Brain pericyte (primary cell): ENCODE data around the gene MPP2.
"Not testable (repeated sequence)": the region's sequence is repeated elsewhere in the genome, so short reads cannot be mapped to it uniquely, and the experiment has no call there.

Source experiments
- DNase-seq: peaks from one replicate; pipeline ENCODE4 v3.0.0-alpha.2; 2012; ENCODE audit warnings: low read depth, low spot score

The MPP2 gene

GRCh38 chr17:43846963-43847371 is 60.4 kb downstream of the MPP2 start, which contains the start of gene CD300LG:
Gene CD300LG, plus strand, starts transcription at chr17:43847176. Its CDS starts 41 bp downstream, at chr17:43847217.
- no peak for DNase-seq

DNA sequence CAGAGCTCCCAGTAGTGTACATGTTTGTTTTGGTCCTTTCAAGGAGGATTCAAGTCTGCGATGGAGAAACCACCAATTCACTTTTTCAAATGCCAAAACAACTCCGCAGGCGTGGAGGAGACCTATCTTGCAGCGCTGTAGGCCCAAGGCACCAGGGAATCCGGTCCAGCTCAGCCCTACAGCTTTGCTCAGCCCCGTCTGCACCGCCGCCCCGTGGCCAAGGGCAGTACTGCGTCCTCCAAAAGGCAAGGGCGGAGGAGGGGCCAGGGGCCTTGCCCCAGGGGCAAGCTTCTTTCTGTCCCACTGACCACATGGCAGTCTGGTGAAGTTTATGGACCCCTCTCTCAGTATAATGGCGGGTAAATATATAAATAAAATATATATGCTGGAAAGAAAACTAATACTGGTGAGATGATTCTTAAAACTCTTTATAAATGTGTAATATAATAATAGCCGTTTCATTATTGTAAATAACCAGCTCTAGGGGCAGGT is 61.1 kb downstream of the MPP2 start:
- DNase-seq, result peak; percentile 15

DNA sequence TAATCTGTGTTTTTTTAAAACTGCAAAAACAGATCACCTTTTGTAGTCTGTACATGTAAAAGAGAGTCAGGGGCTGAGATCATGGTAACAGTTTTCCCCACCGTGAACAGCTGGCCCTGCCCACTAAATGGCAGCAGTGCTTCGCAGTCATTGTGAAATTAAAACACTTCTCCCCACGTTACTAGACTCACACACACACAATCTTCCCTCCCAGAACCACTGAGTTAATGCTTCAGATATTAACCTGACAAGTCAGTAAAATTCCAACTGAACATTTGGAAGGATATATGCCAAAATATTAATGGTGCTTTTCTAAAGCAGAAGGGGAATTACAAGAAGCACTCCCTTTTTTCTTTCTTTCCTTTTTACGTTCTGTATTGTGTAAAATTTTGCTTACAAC is 61.6 kb downstream of the MPP2 start:
- no peak for DNase-seq

GRCh38 chr17:43844241-43844640 is 63.1 kb downstream of the MPP2 start:
- DNase-seq, result no peak

GRCh38 chr17:43842975-43843325 is 64.4 kb downstream of the MPP2 start:
- no peak for DNase-seq

GRCh38 chr17:43842091-43842974 is 65.0 kb downstream of the MPP2 start:
- DNase-seq, result not testable (repeated sequence)

GRCh38 chr17:43841282-43841681 is 66.1 kb downstream of the MPP2 start:
- no peak for DNase-seq

DNA sequence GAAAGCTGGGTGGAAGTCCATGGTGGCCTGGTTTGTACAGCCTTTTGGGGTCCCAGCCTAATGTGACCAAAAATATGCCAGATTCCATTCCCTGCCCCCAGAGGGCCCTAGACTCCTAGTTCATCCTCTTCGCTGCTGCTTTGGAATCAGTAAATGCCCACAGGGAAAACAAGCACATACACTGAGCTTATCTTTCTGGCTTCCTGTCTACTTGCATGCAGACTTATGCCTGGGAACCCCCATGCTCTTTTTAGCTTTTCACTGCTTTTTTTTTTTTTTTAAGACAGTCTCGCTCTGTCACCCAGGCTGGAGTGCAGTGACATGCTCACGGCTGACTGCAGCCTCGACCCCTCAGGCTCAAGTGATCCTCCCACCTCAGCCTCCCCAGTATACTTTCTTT is 66.5 kb downstream of the MPP2 start:
- no peak for DNase-seq

- DNase-seq, result no peak
These were observed 67.6 kb downstream of the MPP2 start for GRCh38 chr17:43839670-43840108.

- DNase-seq, result no peak
These were observed 73.2 kb downstream of the MPP2 start for GRCh38 chr17:43834106-43834505.

- DNase-seq, result no peak
These were observed 74.1 kb downstream of the MPP2 start, which contains the start of gene MPP3 for GRCh38 chr17:43832976-43833829. Gene MPP3, minus strand, starts transcription at chr17:43833146. Its CDS starts 1,240 bp downstream, at chr17:43831906.

GRCh38 chr17:43832168-43832975 is 75.0 kb downstream of the MPP2 start:
- DNase-seq, result no peak

- DNase-seq, result no peak
These were observed 75.7 kb downstream of the MPP2 start for GRCh38 chr17:43831633-43832032.

GRCh38 chr17:43830510-43831140 is 76.7 kb downstream of the MPP2 start:
- no peak for DNase-seq

GRCh38 chr17:43829738-43830137 is 77.6 kb downstream of the MPP2 start:
- DNase-seq, result no peak

DNA sequence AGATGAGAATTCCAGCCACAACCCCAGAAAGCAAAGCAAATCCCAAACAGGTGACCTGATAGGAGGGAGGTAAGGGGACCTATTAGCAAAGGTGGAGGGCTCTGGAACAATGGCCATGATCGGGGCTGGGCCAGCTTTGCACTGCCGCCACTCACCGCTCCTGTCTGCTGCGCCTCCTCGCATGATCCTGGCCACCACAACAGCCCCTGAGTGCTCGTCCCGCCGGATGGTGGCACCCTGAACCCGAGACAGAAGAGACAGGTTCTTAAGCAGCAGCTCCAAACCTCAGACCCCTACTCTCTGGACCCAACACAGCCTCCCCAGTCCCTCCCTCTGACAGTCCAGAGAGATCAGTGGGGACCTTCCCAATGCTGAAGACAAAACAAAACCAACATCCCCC is 79.7 kb downstream of the MPP2 start:
- no peak for DNase-seq

- no peak for DNase-seq
These were observed 81.1 kb downstream of the MPP2 start for GRCh38 chr17:43826206-43826605.

GRCh38 chr17:43825567-43825966 is 81.8 kb downstream of the MPP2 start:
- DNase-seq, result no peak
